Measurements from ENCODE around the gene CRYGS. TPM values are rescaled to one million over a fixed set of nuclear protein-coding genes. Genes with fewer than 3 reads are reported as not detected.
"Not testable (repeated sequence)": the region's sequence is repeated elsewhere in the genome, so short reads cannot be mapped to it uniquely, and the experiment has no call there.

Gene CRYGS
- total RNA-seq, 1 donor from 2014 or later, result 4.4 TPM

GRCh38 chr3:186536883-186537844 lies 7.0 kb downstream of the CRYGS start:
- Mint-ChIP-seq H3K4me3 (no peak overlapping the region), H3K36me3 (no peaks in the 10 kb centered on the region), H3K9me3 (no peaks in the 10 kb centered on the region), H3K27ac (no peak overlapping the region), H3K4me1 (peaks cover 17% of the 10 kb centered on the region), H3K27me3 (ENCODE audit: low read depth) (no peaks in the 10 kb centered on the region)
- TF ChIP-seq, protein P1, sequence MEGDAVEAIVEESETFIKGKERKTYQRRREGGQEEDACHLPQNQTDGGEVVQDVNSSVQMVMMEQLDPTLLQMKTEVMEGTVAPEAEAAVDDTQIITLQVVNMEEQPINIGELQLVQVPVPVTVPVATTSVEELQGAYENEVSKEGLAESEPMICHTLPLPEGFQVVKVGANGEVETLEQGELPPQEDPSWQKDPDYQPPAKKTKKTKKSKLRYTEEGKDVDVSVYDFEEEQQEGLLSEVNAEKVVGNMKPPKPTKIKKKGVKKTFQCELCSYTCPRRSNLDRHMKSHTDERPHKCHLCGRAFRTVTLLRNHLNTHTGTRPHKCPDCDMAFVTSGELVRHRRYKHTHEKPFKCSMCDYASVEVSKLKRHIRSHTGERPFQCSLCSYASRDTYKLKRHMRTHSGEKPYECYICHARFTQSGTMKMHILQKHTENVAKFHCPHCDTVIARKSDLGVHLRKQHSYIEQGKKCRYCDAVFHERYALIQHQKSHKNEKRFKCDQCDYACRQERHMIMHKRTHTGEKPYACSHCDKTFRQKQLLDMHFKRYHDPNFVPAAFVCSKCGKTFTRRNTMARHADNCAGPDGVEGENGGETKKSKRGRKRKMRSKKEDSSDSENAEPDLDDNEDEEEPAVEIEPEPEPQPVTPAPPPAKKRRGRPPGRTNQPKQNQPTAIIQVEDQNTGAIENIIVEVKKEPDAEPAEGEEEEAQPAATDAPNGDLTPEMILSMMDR (IDR thresholded peaks at IDR 0.05; ENCODE audit: unreplicated experiment), result no peak
- no peak for DNase-seq (ENCODE audit: low spot score in 2 of 2, unreplicated experiment in 2 of 2)

DNA sequence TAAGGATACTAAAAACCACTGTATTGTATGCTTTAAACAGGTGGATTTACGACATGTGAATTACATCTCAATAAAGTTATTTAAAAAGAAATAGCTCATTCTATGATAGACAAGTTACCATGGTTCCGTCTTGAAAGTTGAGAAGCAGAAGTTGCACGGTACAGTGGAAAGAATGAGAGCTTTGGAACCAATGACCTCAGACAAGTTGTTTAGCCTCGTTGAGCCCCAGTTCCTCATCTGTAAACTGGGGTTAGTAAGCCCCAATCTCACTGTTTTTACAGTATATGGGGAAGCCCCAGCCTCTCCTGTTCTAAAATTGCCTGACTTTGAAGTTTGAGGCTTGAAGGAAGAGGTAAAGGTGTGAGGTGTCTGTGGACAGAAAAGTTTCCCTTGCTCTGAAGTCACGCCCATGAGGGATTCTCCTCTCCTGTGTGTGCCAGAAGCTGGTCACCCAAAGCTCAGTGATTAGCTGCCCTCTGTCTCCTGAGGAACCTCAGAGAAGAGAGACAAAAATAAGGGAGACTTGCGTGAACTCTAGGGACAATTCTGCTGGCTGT lies 10.0 kb downstream of the CRYGS start:
- TF ChIP-seq, protein P1 (IDR thresholded peaks at IDR 0.05; ENCODE audit: unreplicated experiment), result no peak
- Mint-ChIP-seq H3K27me3 (ENCODE audit: low read depth) (peaks cover under 1% of the 10 kb centered on the region), H3K36me3 (no peaks in the 10 kb centered on the region), H3K4me3 (no peak overlapping the region), H3K4me1 (peaks cover 16% of the 10 kb centered on the region), H3K27ac (no peak overlapping the region), H3K9me3 (no peaks in the 10 kb centered on the region)
- no peak for DNase-seq (ENCODE audit: low spot score in 2 of 2, unreplicated experiment in 2 of 2)

- no peak overlapping the region for H3K27ac Mint-ChIP-seq
- H3K9me3 Mint-ChIP-seq, result peaks cover 12% of the 10 kb centered on the region
- H3K27me3 Mint-ChIP-seq (ENCODE audit: low read depth), result peaks cover 7% of the 10 kb centered on the region
- H3K36me3 Mint-ChIP-seq, result no peaks in the 10 kb centered on the region
- H3K4me1 Mint-ChIP-seq, result peaks cover 16% of the 10 kb centered on the region
- TF ChIP-seq, protein P1 (IDR thresholded peaks at IDR 0.05; ENCODE audit: unreplicated experiment), result no peak
- no peak overlapping the region for H3K4me3 Mint-ChIP-seq
- no peak for DNase-seq (ENCODE audit: low spot score in 2 of 2, unreplicated experiment in 2 of 2)
These were observed 11.5 kb downstream of the CRYGS start for GRCh38 chr3:186532598-186533072.

- DNase-seq (ENCODE audit: low spot score in 2 of 2, unreplicated experiment in 2 of 2); H3K4me1 Mint-ChIP-seq; H3K36me3 Mint-ChIP-seq; H3K4me3 Mint-ChIP-seq; H3K27ac Mint-ChIP-seq: not testable (repeated sequence)
- Mint-ChIP-seq H3K9me3 (peaks cover 13% of the 10 kb centered on the region), H3K27me3 (ENCODE audit: low read depth) (peaks cover 14% of the 10 kb centered on the region)
These were observed 12.5 kb downstream of the CRYGS start for GRCh38 chr3:186531694-186532093.

- H3K36me3 Mint-ChIP-seq, result no peaks in the 10 kb centered on the region
- no peak overlapping the region for H3K27ac Mint-ChIP-seq
- DNase-seq (ENCODE audit: low spot score in 2 of 2, unreplicated experiment in 2 of 2), result no peak
- TF ChIP-seq, protein P1 (IDR thresholded peaks at IDR 0.05; ENCODE audit: unreplicated experiment), result no peak
- H3K27me3 Mint-ChIP-seq (ENCODE audit: low read depth), result peaks cover 26% of the 10 kb centered on the region
- peaks cover 13% of the 10 kb centered on the region for H3K9me3 Mint-ChIP-seq
- peaks cover 7% of the 10 kb centered on the region for H3K4me1 Mint-ChIP-seq
- no peak overlapping the region for H3K4me3 Mint-ChIP-seq
These were observed 13.8 kb downstream of the CRYGS start for GRCh38 chr3:186530415-186530814.
